ENCODE data around the gene KIF12. TPM values are rescaled to one million over a fixed set of nuclear protein-coding genes. Genes with fewer than 3 reads are reported as not detected.

Gene KIF12
- total RNA-seq, 1 experiment from 2014 or later: not detected

DNA sequence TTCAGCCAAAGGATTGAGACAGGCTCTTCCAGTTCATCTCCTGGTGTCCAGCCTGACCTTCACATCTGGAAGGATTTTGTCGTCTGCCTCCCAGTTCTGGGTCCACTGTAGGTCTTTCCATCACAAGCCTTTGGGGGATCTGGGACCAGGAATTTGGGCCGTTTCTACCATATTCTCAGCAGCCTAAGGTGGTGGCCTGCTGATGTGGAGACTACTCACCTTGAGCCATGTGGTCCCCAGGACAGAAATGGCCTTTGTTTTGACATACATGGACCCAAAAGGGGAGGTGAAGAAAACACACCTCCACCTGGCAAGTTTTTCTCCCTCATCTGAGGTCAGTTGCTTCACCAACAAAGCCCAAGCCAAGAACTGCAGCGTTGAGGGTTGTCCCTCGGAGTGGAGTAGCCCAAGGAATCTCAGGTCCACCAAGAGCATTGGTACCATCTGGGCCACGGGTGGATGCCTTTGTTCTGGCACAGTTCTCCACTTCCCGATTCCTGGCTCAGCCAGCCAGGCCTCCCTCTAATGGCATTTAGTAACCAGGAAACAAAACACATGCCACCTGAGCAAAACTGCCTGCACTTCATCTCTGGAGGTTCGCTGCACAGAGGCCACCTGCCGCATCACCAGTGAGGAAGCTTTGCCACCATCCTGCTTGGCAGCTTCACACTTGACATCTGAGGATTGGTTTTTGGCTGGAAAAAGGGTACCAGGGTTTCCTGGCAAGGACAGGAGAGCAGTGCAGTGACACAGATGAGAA lies 45.7 kb downstream of the KIF12 start:
- DNase-seq: no peak
- Histone ChIP-seq H3K4me3 (no peak overlapping the region), H3K79me2 (ENCODE audit: low read depth) (no peaks in the 10 kb centered on the region), H3K27me3 (ENCODE audit: insufficient read depth, low read depth) (peaks cover 97% of the 10 kb centered on the region), H2AFZ (no peak overlapping the region), H3K4me1 (replicated peaks; ENCODE audit: insufficient read depth) (no peaks in the 10 kb centered on the region), H3K9me3 (ENCODE audit: insufficient read depth, low read depth) (no peaks in the 10 kb centered on the region), H3K4me2 (no peak overlapping the region), H3K36me3 (ENCODE audit: low read depth) (no peaks in the 10 kb centered on the region), H3F3A (ENCODE audit: insufficient read depth, low read depth) (no peaks in the 10 kb centered on the region), H3K9me2 (ENCODE audit: insufficient read depth) (no peaks in the 10 kb centered on the region), H3K27ac (no peak overlapping the region), H4K20me1 (ENCODE audit: insufficient read depth) (no peaks in the 10 kb centered on the region)
- intact Hi-C loops (cut with micrococcal nuclease; ENCODE audit: unreplicated experiment): no loop called here
- POLR2A ChIA-PET (ENCODE audit: unreplicated experiment): no interaction called here
- CTCF ChIA-PET: no interaction called here
- TF ChIP-seq EZH2 (IDR thresholded peaks at IDR 0.05; ENCODE audit: low read depth): no peak
- BruUV-seq (replicated peaks): no TSS peak

DNA sequence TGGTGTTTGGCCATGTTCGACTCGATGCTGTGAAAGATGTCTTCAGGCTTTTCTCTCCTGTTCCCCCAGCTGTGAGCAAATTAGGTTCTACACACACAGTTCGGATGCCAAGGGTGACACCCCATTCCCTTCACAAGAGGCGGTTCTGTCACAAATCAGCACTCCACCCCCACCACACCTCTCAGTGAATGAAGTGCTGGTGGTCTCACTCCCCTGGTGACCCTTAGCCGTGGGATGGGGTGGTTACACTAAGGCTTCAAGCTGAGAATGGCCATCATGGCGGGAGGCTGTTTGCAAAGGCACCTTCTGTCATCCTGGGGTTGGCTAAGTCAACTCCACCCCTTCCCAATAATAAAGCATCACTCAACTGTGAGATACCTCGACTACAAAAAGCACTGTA lies 47.4 kb downstream of the KIF12 start:
- CTCF ChIA-PET: no interaction called here
- Histone ChIP-seq H3K79me2 (ENCODE audit: low read depth) (no peaks in the 10 kb centered on the region), H3F3A (ENCODE audit: insufficient read depth, low read depth) (no peaks in the 10 kb centered on the region), H4K20me1 (ENCODE audit: insufficient read depth) (no peaks in the 10 kb centered on the region), H3K27me3 (ENCODE audit: insufficient read depth, low read depth) (peaks cover 96% of the 10 kb centered on the region), H3K9me3 (ENCODE audit: insufficient read depth, low read depth) (no peaks in the 10 kb centered on the region), H3K27ac (no peak overlapping the region), H3K4me2 (no peak overlapping the region), H2AFZ (no peak overlapping the region), H3K4me1 (replicated peaks; ENCODE audit: insufficient read depth) (no peaks in the 10 kb centered on the region), H3K36me3 (ENCODE audit: low read depth) (no peaks in the 10 kb centered on the region), H3K4me3 (no peak overlapping the region), H3K9me2 (ENCODE audit: insufficient read depth) (no peaks in the 10 kb centered on the region)
- POLR2A ChIA-PET (ENCODE audit: unreplicated experiment): no interaction called here
- no peak for TF ChIP-seq EZH2 (IDR thresholded peaks at IDR 0.05; ENCODE audit: low read depth)
- TF ChIP-seq, protein P1, sequence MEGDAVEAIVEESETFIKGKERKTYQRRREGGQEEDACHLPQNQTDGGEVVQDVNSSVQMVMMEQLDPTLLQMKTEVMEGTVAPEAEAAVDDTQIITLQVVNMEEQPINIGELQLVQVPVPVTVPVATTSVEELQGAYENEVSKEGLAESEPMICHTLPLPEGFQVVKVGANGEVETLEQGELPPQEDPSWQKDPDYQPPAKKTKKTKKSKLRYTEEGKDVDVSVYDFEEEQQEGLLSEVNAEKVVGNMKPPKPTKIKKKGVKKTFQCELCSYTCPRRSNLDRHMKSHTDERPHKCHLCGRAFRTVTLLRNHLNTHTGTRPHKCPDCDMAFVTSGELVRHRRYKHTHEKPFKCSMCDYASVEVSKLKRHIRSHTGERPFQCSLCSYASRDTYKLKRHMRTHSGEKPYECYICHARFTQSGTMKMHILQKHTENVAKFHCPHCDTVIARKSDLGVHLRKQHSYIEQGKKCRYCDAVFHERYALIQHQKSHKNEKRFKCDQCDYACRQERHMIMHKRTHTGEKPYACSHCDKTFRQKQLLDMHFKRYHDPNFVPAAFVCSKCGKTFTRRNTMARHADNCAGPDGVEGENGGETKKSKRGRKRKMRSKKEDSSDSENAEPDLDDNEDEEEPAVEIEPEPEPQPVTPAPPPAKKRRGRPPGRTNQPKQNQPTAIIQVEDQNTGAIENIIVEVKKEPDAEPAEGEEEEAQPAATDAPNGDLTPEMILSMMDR (conservative IDR thresholded peaks at IDR 0.05): no peak
- BruUV-seq (replicated peaks): no TSS peak
- DNase-seq: no peak
- intact Hi-C loops (cut with micrococcal nuclease; ENCODE audit: unreplicated experiment): no loop called here

GRCh38 chr9:114051281-114051680 lies 47.8 kb downstream of the KIF12 start:
- CTCF ChIA-PET: no interaction called here
- Histone ChIP-seq H3K79me2 (ENCODE audit: low read depth) (no peaks in the 10 kb centered on the region), H3K4me1 (replicated peaks; ENCODE audit: insufficient read depth) (no peaks in the 10 kb centered on the region), H3K36me3 (ENCODE audit: low read depth) (no peaks in the 10 kb centered on the region), H3K27ac (no peak overlapping the region), H3K9me2 (ENCODE audit: insufficient read depth) (no peaks in the 10 kb centered on the region), H3F3A (ENCODE audit: insufficient read depth, low read depth) (no peaks in the 10 kb centered on the region), H3K27me3 (ENCODE audit: insufficient read depth, low read depth) (peaks cover 96% of the 10 kb centered on the region), H3K4me2 (no peak overlapping the region), H3K9me3 (ENCODE audit: insufficient read depth, low read depth) (no peaks in the 10 kb centered on the region), H2AFZ (no peak overlapping the region), H3K4me3 (no peak overlapping the region), H4K20me1 (ENCODE audit: insufficient read depth) (no peaks in the 10 kb centered on the region)
- POLR2A ChIA-PET (ENCODE audit: unreplicated experiment): no interaction called here
- DNase-seq: no peak
- no peak for TF ChIP-seq EZH2 (IDR thresholded peaks at IDR 0.05; ENCODE audit: low read depth)
- TF ChIP-seq, protein P1 (conservative IDR thresholded peaks at IDR 0.05): no peak
- intact Hi-C loops (cut with micrococcal nuclease; ENCODE audit: unreplicated experiment): no loop called here
- no TSS peak for BruUV-seq (replicated peaks)

- H3F3A ChIP-seq (ENCODE audit: insufficient read depth, low read depth): no peaks in the 10 kb centered on the region
- H3K4me3 ChIP-seq: no peak overlapping the region
- no peak overlapping the region for H2AFZ ChIP-seq
- no peaks in the 10 kb centered on the region for H3K36me3 ChIP-seq (ENCODE audit: low read depth)
- no peak overlapping the region for H3K27ac ChIP-seq
- H3K79me2 ChIP-seq (ENCODE audit: low read depth): no peaks in the 10 kb centered on the region
- TF ChIP-seq EZH2 (IDR thresholded peaks at IDR 0.05; ENCODE audit: low read depth): no peak
- TF ChIP-seq, protein P1 (conservative IDR thresholded peaks at IDR 0.05): no peak
- H3K9me2 ChIP-seq (ENCODE audit: insufficient read depth): no peaks in the 10 kb centered on the region
- intact Hi-C loops (cut with micrococcal nuclease; ENCODE audit: unreplicated experiment): no loop called here
- H3K4me2 ChIP-seq: no peak overlapping the region
- ChIA-PET POLR2A (ENCODE audit: unreplicated experiment) (no interaction called here), CTCF (no interaction called here)
- no peaks in the 10 kb centered on the region for H3K9me3 ChIP-seq (ENCODE audit: insufficient read depth, low read depth)
- H3K4me1 ChIP-seq (replicated peaks; ENCODE audit: insufficient read depth): no peaks in the 10 kb centered on the region
- no peak for DNase-seq
- H3K27me3 ChIP-seq (ENCODE audit: insufficient read depth, low read depth): peaks cover 96% of the 10 kb centered on the region
- H4K20me1 ChIP-seq (ENCODE audit: insufficient read depth): no peaks in the 10 kb centered on the region
- BruUV-seq (replicated peaks): no TSS peak
These were observed 48.4 kb downstream of the KIF12 start for GRCh38 chr9:114050646-114051045.

Measured in PC-9 (cell line).